GM12801 (cell line): ENCODE data around the gene DNER.

ENCODE experiments used
- TF ChIP-seq, protein P1 (sequence below): IDR thresholded peaks from one replicate; pipeline ENCODE4 v1.5.1; 2011; ENCODE audit warnings: control low read depth; ENCODE audit not compliant: insufficient read length; ENCODE audit errors: extremely low read depth

DNER gene

DNA sequence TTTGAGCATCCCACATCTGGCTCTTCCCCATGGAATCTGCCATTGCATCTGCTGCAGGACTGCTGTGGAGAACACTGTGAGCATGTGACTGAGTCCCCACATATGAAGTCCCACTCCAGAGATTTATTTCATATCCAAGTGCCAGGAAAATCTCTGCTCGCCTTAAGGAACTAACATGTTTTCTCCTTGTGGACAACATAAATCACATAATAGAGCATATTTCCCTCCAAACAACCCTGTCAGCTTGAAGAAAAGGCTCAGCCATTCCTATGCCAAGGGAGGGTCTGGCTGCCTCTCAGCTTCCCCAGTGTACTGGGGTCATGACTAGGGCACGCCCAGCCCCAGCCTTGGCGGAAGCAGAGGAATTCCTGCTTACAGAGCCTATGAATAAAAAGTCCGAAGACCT lies 193.7 kb downstream of the DNER start:
- TF ChIP-seq, protein P1, sequence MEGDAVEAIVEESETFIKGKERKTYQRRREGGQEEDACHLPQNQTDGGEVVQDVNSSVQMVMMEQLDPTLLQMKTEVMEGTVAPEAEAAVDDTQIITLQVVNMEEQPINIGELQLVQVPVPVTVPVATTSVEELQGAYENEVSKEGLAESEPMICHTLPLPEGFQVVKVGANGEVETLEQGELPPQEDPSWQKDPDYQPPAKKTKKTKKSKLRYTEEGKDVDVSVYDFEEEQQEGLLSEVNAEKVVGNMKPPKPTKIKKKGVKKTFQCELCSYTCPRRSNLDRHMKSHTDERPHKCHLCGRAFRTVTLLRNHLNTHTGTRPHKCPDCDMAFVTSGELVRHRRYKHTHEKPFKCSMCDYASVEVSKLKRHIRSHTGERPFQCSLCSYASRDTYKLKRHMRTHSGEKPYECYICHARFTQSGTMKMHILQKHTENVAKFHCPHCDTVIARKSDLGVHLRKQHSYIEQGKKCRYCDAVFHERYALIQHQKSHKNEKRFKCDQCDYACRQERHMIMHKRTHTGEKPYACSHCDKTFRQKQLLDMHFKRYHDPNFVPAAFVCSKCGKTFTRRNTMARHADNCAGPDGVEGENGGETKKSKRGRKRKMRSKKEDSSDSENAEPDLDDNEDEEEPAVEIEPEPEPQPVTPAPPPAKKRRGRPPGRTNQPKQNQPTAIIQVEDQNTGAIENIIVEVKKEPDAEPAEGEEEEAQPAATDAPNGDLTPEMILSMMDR = no peak

DNA sequence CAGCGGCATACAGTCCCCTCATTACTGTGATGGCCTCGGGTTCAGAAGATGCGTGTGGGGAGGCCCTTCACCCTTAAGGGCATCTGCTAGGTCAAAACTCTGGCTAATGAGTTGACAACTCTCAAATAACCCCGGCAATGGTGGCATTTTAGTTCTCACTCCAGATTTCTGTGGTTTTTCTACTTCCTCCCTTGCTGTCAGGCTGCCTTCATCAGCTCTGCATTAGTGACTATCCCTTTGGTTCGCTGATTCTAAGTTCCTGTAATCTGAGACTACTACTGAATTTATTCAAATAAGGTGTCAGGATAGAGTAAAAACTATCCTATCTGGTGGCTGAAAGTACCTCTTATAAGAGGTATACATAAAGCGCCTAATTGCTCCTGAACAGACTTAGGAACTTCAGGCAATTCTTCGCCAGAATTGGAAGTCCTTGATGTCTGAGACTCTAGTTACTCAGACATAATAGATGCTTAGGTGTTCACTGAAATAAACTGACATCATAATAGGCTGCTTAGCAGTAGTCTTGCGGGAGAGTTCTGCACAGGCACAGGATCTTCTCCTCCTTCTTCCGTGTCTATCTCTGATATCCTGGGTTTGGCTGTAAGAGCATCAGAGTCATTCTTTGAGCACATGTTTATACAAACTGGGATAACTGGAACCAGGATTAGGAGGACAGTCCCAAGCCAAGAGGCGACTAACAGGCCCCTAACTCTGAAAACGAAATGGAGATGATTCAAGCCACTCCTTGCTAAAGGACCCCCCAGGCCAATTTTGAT lies 194.5 kb downstream of the DNER start:
- TF ChIP-seq, protein P1 = no peak

DNA sequence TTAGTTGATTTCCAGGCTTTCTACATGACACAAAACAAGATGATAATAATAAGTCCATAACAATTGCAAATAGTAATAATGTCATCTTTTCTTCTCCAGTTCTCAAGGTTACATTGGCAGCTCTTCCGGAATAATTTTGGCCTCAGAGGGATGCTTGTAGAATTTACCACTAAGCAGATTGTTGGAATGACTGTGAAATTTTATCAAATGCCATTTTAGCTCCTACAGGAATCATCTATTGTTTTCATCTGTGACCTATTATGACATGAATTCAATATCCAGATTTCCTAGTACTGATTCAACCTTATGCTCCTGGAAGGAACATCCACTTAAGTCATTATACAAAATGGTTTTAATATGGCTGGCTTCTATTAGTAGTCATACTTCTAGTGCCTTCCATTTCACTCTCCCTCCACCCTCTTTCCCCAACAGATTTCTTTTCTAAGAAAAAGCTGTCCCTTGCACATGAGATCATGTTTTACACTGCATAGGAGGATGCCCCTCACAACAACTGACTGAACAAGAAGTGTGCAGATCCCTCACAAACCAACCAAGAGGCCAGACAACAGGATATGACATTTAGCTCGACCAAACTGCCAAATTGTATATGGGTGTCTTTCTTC lies 200.0 kb downstream of the DNER start:
- TF ChIP-seq, protein P1 = no peak

DNA sequence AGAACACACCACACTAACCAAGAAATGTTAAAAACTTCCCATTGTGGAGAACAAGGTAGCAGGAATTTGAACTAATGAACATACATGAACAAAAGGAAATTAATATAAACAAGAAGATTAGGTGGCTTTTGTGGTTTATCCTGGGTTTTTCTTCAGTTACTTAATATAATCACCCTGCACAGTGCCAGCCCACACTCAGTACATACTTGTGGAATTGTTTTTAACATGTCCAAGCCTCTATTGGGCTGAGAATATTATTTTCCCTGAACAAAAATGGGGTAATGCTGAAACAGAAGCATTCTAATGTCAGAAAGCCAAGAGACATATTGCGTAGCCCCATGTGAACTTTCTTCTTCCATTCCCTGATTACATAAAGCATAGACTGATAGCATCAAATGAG lies 202.8 kb downstream of the DNER start:
- TF ChIP-seq, protein P1 = no peak

DNA sequence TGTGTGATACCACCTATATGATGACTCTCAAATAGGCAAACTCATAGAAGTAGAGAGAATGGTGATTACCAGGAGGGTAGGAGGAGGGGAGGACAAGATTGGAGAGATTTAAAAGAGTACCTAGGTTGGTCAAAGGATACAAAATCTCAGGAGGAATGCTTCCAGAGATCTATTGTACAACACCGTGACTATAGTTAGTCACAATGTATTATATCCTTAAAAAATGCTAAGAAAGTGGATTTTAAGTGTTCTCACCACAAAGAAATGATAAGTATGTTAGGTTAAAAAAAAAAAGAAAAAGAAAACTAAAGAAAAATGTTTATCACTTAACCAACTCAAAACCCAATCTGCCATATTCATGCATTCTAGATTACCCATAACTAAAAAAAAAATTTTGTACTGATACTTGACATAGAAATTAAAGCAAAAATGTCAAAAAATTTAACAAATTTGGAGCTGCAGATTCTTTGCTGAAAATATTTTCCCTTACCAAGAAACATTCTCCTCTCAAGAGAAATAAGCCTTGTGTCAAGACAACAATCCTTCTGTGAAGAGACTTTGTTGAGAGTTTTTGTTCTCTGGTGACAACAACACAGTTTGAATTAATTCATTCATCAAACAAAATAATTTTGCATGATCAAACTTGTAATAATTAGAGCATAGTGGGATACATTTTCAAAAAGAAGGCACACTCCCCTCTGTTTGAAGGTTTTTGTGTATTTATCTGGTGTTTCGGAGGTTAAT lies 213.1 kb downstream of the DNER start:
- TF ChIP-seq, protein P1 = no peak

DNA sequence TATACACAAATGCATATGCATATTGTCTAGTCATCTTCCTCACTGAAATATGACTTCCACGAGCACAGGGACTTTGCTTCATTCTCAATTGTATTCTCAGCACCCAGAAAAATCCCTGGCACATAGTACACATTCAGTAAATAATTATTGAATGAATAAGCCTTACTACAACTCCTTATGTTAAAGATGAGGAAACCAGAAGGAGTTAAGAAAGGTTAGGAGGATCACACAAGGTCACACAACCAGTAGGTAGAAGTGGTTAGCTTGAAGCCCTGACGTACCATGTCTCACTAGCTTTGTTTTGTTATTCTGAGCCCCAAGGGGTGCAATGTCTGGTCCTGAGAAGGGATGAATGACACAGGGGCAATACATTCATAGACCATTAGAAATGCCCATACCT lies 222.3 kb downstream of the DNER start:
- TF ChIP-seq, protein P1 = no peak

DNA sequence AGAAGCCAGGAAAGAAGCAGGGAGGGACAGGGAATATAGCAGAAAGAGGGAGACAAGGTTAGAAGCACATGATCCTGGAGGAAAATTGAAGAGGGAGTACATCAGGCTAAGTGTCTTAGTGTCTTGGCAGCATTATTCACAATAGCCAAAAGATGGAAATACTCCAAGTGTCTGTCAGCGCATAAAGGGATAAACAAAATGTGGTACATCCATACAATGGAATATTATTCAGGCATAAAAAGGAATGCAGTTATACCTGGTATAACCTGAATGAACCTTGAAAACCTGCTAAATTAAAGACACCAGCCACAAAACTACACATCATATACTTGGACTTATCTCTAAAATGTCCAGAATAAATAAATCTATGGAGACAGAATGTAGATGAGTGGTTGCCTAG lies 224.2 kb downstream of the DNER start:
- TF ChIP-seq, protein P1 = no peak
